Naive thymus-derived CD4-positive, alpha-beta T cell (primary cell): ENCODE results near the gene SLC7A7. TPM values are rescaled to one million over a fixed set of nuclear protein-coding genes. Genes with fewer than 3 reads are reported as not detected.

Experiments used
- ATAC-seq: fragments of 150-1000 bp; cut with Tn5 transposase; 2 replicates; pipeline ENCODE4 v1.10.0; 2021; ENCODE audit warnings: mild to moderate bottlenecking, moderate library complexity
- CTCF ChIA-PET: fragments of 350-600 bp; sonication (Branson Sonifier 250); formaldehyde crosslinking; loops from one replicate; lab custom pipeline; 2021; ENCODE audit warnings: antibody characterized with exemption; lab: Charles Lee
- POLR2A ChIA-PET: fragments of 350-600 bp; sonication (Branson Sonifier 250); formaldehyde crosslinking; loops from one replicate; lab custom pipeline; 2021; ENCODE audit warnings: antibody characterized with exemption, inconsistent platforms; lab: Charles Lee
- DNase-seq, 9 donors: peaks; one replicate each; pipeline versions ENCODE4 v3.0.0 to v3.0.0-alpha.2; 2020 to 2022; ENCODE audit warnings: mixed read lengths in 1 of 9
- H3K27ac ChIP-seq: one replicate; pipeline ENCODE4 v1.7.0; 2013; ENCODE audit warnings: mild to moderate bottlenecking, low read depth, low read length, moderate library complexity
- H3K27me3 ChIP-seq, 2 donors: one replicate each; pipeline ENCODE4 v1.7.0; 2013; ENCODE audit warnings: low read length in 2 of 2, mild to moderate bottlenecking in 2 of 2, moderate library complexity in 2 of 2; ENCODE audit not compliant: control insufficient read depth in 2 of 2, insufficient read depth in 2 of 2
- H3K36me3 ChIP-seq, 3 experiments: 1 replicate in 2 of 3; 2 replicates in 1 of 3; pipeline ENCODE4 v1.7.0; 2013; ENCODE audit warnings: low read length in 3 of 3, mild to moderate bottlenecking in 3 of 3, moderate library complexity in 1 of 3; ENCODE audit not compliant: insufficient read depth in 3 of 3, control insufficient read depth in 2 of 3
- H3K4me1 ChIP-seq, 2 donors: one replicate each; pipeline ENCODE4 v1.7.0; 2013; ENCODE audit warnings: low read length in 2 of 2, mild to moderate bottlenecking in 2 of 2, moderate library complexity in 1 of 2; ENCODE audit not compliant: control insufficient read depth in 2 of 2, insufficient read depth in 2 of 2
- H3K4me3 ChIP-seq: 2 replicates; pipeline ENCODE4 v1.7.0; 2013; ENCODE audit warnings: mild to moderate bottlenecking, low read length
- H3K9me3 ChIP-seq, 3 experiments: 1 replicate in 2 of 3; 2 replicates in 1 of 3; pipeline ENCODE4 v1.7.0; 2013; ENCODE audit warnings: low read length in 3 of 3; ENCODE audit not compliant: control insufficient read depth in 2 of 3
- H3K27ac Mint-ChIP-seq, 9 donors: one replicate each; pipeline ENCODE4 v1.8.0; 2020 to 2022; ENCODE audit warnings: mixed read lengths in 9 of 9, mild to moderate bottlenecking in 8 of 9, moderate library complexity in 5 of 9, inconsistent platforms in 2 of 9
- H3K27me3 Mint-ChIP-seq, 5 donors: one replicate each; pipeline ENCODE4 v1.8.0; 2021 to 2022; ENCODE audit warnings: mixed read lengths in 5 of 5, mild to moderate bottlenecking in 1 of 5
- H3K36me3 Mint-ChIP-seq, 5 donors: one replicate each; pipeline ENCODE4 v1.8.0; 2020 to 2022; ENCODE audit warnings: mixed read lengths in 5 of 5, mild to moderate bottlenecking in 3 of 5, inconsistent platforms in 1 of 5
- H3K4me1 Mint-ChIP-seq, 7 donors: one replicate each; pipeline ENCODE4 v1.8.0; 2020 to 2022; ENCODE audit warnings: mixed read lengths in 7 of 7, mild to moderate bottlenecking in 3 of 7, inconsistent platforms in 1 of 7
- H3K4me3 Mint-ChIP-seq, 10 donors: one replicate each; pipeline ENCODE4 v1.8.0; 2020 to 2022; ENCODE audit warnings: mild to moderate bottlenecking in 10 of 10, mixed read lengths in 10 of 10, moderate library complexity in 6 of 10, inconsistent platforms in 2 of 10
- H3K9me3 Mint-ChIP-seq, 11 donors: one replicate each; pipeline ENCODE4 v1.8.0; 2020 to 2022; ENCODE audit warnings: mixed read lengths in 11 of 11, mild to moderate bottlenecking in 4 of 11, inconsistent platforms in 1 of 11, moderate library complexity in 1 of 11
- intact Hi-C, 2 donors: fragments of 100-400 bp; cut with micrococcal nuclease; formaldehyde crosslinking; loops; one replicate each; pipeline ENCODE4 v1.15.1; 2023
- polyA plus RNA-seq, 2 donors: library from polyadenylated mRNA; unstranded; fragments of 300-500 nt; fragmentation: Illumina TruSeq; gene quantifications; one replicate each; pipeline ENCODE4 v1.2.3, GENCODE V29; 2021
- total RNA-seq, 6 experiments: library from RNA in 5 of 6; stranded (reverse) in 5 of 6; gene quantifications; 1 replicate in 5 of 6; 2 replicates in 1 of 6; pipeline ENCODE4 v1.2.3 and lab custom pipeline; 2021 to 2026

The SLC7A7 gene
- total and polyA plus RNA-seq, 7 experiments from 2014 or later: 1.1 to 71.1 (median 1.8) TPM

- CTCF ChIA-PET: no interaction called here
- no peaks in the 10 kb centered on the region for H3K36me3 Mint-ChIP-seq
These were observed 30.8 kb upstream of the SLC7A7 start for GRCh38 chr14:22845821-22846625.

DNA sequence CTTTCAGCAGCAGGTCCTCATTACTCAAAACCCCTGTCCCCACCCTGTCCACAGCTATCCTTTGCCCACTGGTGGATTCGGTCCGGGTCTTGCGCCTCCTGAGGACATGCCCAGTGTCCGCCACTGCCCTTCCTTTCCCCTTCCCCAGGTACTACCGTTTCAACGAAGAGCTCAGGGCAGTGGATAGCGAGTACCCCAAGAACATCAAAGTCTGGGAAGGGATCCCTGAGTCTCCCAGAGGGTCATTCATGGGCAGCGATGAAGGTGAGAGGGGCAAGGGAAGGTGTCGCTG is 29.8 kb upstream of the SLC7A7 start:
- Histone ChIP-seq H3K27ac (no peak overlapping the region), H3K4me3 (no peak overlapping the region), H3K36me3 (no peaks in the 10 kb centered on the region), H3K9me3 (no peaks in the 10 kb centered on the region), H3K4me1 (no peaks in the 10 kb centered on the region), H3K27me3 (no peaks in the 10 kb centered on the region)
- ChIA-PET POLR2A (interaction anchor here (1.2 kb wide), 1 partner anchor 266 kb away, joined by 3 read pairs; no protein-coding TSS in a partner anchor), CTCF (no interaction called here)
- peaks cover 0 to 3% (median 0%) of the 10 kb centered on the region in 7 donors for H3K4me1 Mint-ChIP-seq
- intact Hi-C loops: no loop called here
- no peak for DNase-seq
- no peak for ATAC-seq
- no peak overlapping the region for H3K4me3 Mint-ChIP-seq
- no peaks in the 10 kb centered on the region for H3K9me3 Mint-ChIP-seq
- H3K27me3 Mint-ChIP-seq: peaks cover 5 to 37% (median 11%) of the 10 kb centered on the region in 5 donors
- no peaks in the 10 kb centered on the region for H3K36me3 Mint-ChIP-seq
- no peak overlapping the region for H3K27ac Mint-ChIP-seq

More at GRCh38 chr14:22845821-22846625, 30.8 kb upstream of the SLC7A7 start:
- no peaks in the 10 kb centered on the region for H3K36me3 ChIP-seq
- no peaks in the 10 kb centered on the region for H3K4me1 ChIP-seq
- no peaks in the 10 kb centered on the region for H3K27me3 ChIP-seq
- Mint-ChIP-seq H3K27me3 (peaks cover 5 to 32% (median 7%) of the 10 kb centered on the region in 5 donors), H3K27ac (peak overlapping the region in 1 of 9 donors; percentile 74), H3K4me3 (no peak overlapping the region), H3K4me1 (peaks cover 0 to 3% (median 0%) of the 10 kb centered on the region in 7 donors), H3K9me3 (no peaks in the 10 kb centered on the region)
- intact Hi-C loops: no loop called here
- no peaks in the 10 kb centered on the region for H3K9me3 ChIP-seq
- ATAC-seq (no peak), DNase-seq (no peak)
- H3K27ac ChIP-seq: no peak overlapping the region
- no peak overlapping the region for H3K4me3 ChIP-seq
- POLR2A ChIA-PET: no interaction called here

- Histone ChIP-seq H3K4me1 (no peaks in the 10 kb centered on the region), H3K9me3 (no peaks in the 10 kb centered on the region), H3K27ac (no peak overlapping the region), H3K4me3 (no peak overlapping the region), H3K27me3 (no peaks in the 10 kb centered on the region), H3K36me3 (no peaks in the 10 kb centered on the region)
- ChIA-PET POLR2A (interaction anchor here (1.2 kb wide), 1 partner anchor 266 kb away, joined by 3 read pairs; no protein-coding TSS in a partner anchor), CTCF (interaction anchor here (0.8 kb wide), 1 partner anchor 286 kb away, joined by 3 read pairs; no protein-coding TSS in a partner anchor)
- Mint-ChIP-seq H3K4me3 (no peak overlapping the region), H3K27ac (peak overlapping the region in 1 of 9 donors; percentile 41), H3K36me3 (no peaks in the 10 kb centered on the region), H3K9me3 (no peaks in the 10 kb centered on the region), H3K27me3 (peaks cover 5 to 37% (median 10%) of the 10 kb centered on the region in 5 donors), H3K4me1 (peaks cover 0 to 3% (median 0%) of the 10 kb centered on the region in 7 donors)
- ATAC-seq: no peak
- intact Hi-C loops: no loop called here
- no peak for DNase-seq
These were observed 29.2 kb upstream of the SLC7A7 start for GRCh38 chr14:22844221-22845102.

DNA sequence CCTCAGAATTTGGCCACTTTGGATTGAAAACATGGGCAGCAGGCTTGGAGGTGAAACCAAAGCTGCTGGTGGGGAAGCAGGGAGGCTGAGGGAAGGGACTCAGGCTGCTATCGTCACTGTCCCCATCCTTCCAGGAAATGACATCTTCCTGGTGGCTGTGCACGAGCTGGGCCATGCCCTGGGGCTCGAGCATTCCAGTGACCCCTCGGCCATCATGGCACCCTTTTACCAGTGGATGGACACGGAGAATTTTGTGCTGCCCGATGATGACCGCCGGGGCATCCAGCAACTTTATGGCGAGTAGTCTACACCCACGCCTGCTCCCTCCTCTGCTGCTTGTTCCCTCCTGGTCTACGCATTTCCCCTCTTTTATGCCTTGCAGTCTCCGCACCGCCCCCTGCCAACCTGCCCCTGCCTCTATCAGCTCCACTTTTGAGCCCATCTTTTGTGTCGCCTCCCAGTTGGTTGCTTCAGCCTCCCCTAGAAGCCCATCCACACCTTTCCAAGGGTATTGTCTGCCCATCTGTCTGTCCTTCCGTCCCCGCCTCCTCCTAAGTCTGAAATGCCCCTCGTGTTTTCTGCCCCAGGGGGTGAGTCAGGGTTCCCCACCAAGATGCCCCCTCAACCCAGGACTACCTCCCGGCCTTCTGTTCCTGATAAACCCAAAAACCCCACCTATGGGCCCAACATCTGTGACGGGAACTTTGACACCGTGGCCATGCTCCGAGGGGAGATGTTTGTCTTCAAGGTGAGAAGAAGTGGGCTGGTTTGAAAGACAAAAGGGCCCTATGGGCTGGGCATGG is 28.1 kb upstream of the SLC7A7 start:
- CTCF ChIA-PET: interaction anchor here (1.1 kb wide), 1 partner anchor 15 kb away, joined by 4 read pairs; no protein-coding TSS in a partner anchor
- Histone ChIP-seq H3K4me1 (no peaks in the 10 kb centered on the region), H3K9me3 (no peaks in the 10 kb centered on the region), H3K36me3 (no peaks in the 10 kb centered on the region), H3K27me3 (no peaks in the 10 kb centered on the region), H3K4me3 (no peak overlapping the region), H3K27ac (no peak overlapping the region)
- no peak overlapping the region for H3K4me3 Mint-ChIP-seq
- no peaks in the 10 kb centered on the region for H3K9me3 Mint-ChIP-seq
- POLR2A ChIA-PET: no interaction called here
- peaks cover 0 to 4% (median 0%) of the 10 kb centered on the region in 7 donors for H3K4me1 Mint-ChIP-seq
- ATAC-seq (no peak), DNase-seq (no peak)
- H3K27me3 Mint-ChIP-seq: peaks cover 5 to 37% (median 10%) of the 10 kb centered on the region in 5 donors
- peak overlapping the region in 1 of 9 donors; percentile 38 for H3K27ac Mint-ChIP-seq
- no peaks in the 10 kb centered on the region for H3K36me3 Mint-ChIP-seq
- intact Hi-C loops: no loop called here

GRCh38 chr14:22842211-22843122 is 27.2 kb upstream of the SLC7A7 start:
- Mint-ChIP-seq H3K9me3 (no peaks in the 10 kb centered on the region), H3K27ac (peak overlapping the region in 1 of 9 donors; percentile 12), H3K27me3 (peaks cover 5 to 33% (median 11%) of the 10 kb centered on the region in 5 donors), H3K4me1 (peaks cover 0 to 10% (median 2%) of the 10 kb centered on the region in 7 donors), H3K36me3 (no peaks in the 10 kb centered on the region), H3K4me3 (no peak overlapping the region)
- H3K27ac ChIP-seq: no peak overlapping the region
- CTCF ChIA-PET: interaction anchor here (1.1 kb wide), 1 partner anchor 14 kb away, joined by 4 read pairs; no protein-coding TSS in a partner anchor
- ATAC-seq (no peak), DNase-seq (no peak)
- POLR2A ChIA-PET: no interaction called here
- no peak overlapping the region for H3K4me3 ChIP-seq
- H3K4me1 ChIP-seq: peaks cover 0 to 4% of the 10 kb centered on the region in 2 donors
- H3K27me3 ChIP-seq: no peaks in the 10 kb centered on the region
- no peaks in the 10 kb centered on the region for H3K9me3 ChIP-seq
- intact Hi-C loops: no loop called here
- H3K36me3 ChIP-seq: no peaks in the 10 kb centered on the region
